ENCODE data around the gene MAP7D1. TPM values are rescaled to one million over a fixed set of nuclear protein-coding genes. Genes with fewer than 3 reads are reported as not detected.

MAP7D1 gene
- total and polyA plus RNA-seq, 2 donors (not counting 3 experiments of a cell fraction or from before 2014, with no cell fraction given) = 69.7 to 193 TPM

DNA sequence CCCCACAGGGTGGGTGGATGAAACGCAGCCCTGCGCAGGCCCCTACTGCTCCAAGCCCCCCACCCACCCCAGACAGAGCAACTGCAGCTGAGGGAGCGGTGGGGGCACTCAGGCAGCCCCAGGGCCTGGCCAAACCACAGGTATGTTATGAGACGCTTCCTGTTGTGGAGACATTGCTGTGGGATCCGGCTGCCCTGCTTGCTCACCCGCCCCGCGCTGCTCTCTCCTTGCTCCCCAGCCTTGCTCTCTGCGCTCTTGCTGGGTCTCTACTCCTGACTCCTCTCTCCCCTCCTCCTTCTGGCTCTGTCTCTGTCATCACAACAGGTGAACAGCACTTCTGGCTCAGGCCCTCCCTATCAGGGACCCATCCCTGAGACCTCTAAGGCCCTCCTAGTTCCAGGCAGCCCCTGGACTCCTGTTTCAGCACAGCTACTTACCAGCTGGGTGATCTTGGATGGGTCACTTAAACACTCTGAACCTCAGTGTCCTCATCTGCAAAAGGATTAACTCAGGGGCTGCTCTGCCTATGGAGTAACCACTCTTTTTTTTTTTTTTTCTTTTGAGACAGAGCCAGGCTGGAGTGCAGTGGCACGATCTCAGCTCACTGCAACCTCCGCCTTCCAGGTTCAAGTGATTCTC lies 46.8 kb upstream of the MAP7D1 start:
- ChIA-PET POLR2A (interaction anchor here (1.4 kb wide), 1 partner anchor 79 kb away, joined by 4 read pairs; no protein-coding TSS in a partner anchor), CTCF (interaction anchor here (1.3 to 2.9 kb wide), 3 partner anchors 8 to 40 kb away, joined by 5 to 9 read pairs (median 9); partner anchors contain the start of gene TRAPPC3)
- no peak overlapping the region for H3K4me2 ChIP-seq (ENCODE audit: insufficient read depth, low read length)
- no peak for FAIRE-seq
- no peaks in the 10 kb centered on the region for H3K27me3 ChIP-seq (ENCODE audit: control insufficient read depth in 2 of 2, insufficient read depth in 2 of 2, low read length in 2 of 2)
- no peak overlapping the region for H2AFZ ChIP-seq (ENCODE audit: low read depth, low read length)
- no peak for TF ChIP-seq POLR2A (IDR thresholded peaks at IDR 0.05; ENCODE audit: low read depth, low read length)
- TF ChIP-seq POLR2AphosphoS5 (IDR thresholded peaks at IDR 0.05; ENCODE audit: insufficient read depth, low read depth, low read length) = no peak
- no peak for TF ChIP-seq MYC (IDR thresholded peaks at IDR 0.05; ENCODE audit: low read depth, low read length)
- no peak for TF ChIP-seq MAX (IDR thresholded peaks at IDR 0.05; ENCODE audit: insufficient read depth, insufficient read length)
- TF ChIP-seq FOS (IDR thresholded peaks at IDR 0.05; ENCODE audit: borderline replicate concordance, insufficient read depth, low read length) = no peak
- TF ChIP-seq GATA2 (IDR thresholded peaks at IDR 0.05; ENCODE audit: insufficient read depth, insufficient read length, low read depth, low read length) = no peak
- TF ChIP-seq, protein P1, sequence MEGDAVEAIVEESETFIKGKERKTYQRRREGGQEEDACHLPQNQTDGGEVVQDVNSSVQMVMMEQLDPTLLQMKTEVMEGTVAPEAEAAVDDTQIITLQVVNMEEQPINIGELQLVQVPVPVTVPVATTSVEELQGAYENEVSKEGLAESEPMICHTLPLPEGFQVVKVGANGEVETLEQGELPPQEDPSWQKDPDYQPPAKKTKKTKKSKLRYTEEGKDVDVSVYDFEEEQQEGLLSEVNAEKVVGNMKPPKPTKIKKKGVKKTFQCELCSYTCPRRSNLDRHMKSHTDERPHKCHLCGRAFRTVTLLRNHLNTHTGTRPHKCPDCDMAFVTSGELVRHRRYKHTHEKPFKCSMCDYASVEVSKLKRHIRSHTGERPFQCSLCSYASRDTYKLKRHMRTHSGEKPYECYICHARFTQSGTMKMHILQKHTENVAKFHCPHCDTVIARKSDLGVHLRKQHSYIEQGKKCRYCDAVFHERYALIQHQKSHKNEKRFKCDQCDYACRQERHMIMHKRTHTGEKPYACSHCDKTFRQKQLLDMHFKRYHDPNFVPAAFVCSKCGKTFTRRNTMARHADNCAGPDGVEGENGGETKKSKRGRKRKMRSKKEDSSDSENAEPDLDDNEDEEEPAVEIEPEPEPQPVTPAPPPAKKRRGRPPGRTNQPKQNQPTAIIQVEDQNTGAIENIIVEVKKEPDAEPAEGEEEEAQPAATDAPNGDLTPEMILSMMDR (IDR thresholded peaks at IDR 0.05; ENCODE audit: extremely low read depth in 1 of 2, insufficient read depth in 1 of 2, low read depth in 1 of 2, low read length in 2 of 2) = no peak
- TF ChIP-seq EZH2 (IDR thresholded peaks at IDR 0.05; ENCODE audit: borderline replicate concordance, low read depth, low read length, severe bottlenecking) = no peak
- no peak for TF ChIP-seq JUN (IDR thresholded peaks at IDR 0.05; ENCODE audit: borderline replicate concordance, insufficient read depth, insufficient read length, low read depth)
- no peak overlapping the region for H3K27ac ChIP-seq (ENCODE audit: insufficient read depth, low read depth, low read length)
- no peaks in the 10 kb centered on the region for H3K79me2 ChIP-seq (ENCODE audit: control insufficient read depth, insufficient read depth, low read length)
- no peaks in the 10 kb centered on the region for H3K36me3 ChIP-seq (ENCODE audit: control insufficient read depth in 2 of 2, extremely low read depth in 1 of 2, insufficient read depth in 2 of 2, low read length in 2 of 2)
- no peak overlapping the region for H3K9ac ChIP-seq (replicated peaks; ENCODE audit: extremely low read depth, insufficient read depth, low read length)
- DNase-seq (ENCODE audit: low read depth, low spot score) = no peak
- no TSS peak for BruUV-seq (replicated peaks)
- H3K9me3 ChIP-seq (replicated peaks; ENCODE audit: control insufficient read depth, insufficient read depth, low read length) = no peaks in the 10 kb centered on the region
- H3K4me1 ChIP-seq (ENCODE audit: control insufficient read depth, extremely low read depth, insufficient read depth, low read length) = no peaks in the 10 kb centered on the region
- H3K4me3 ChIP-seq (replicated peaks in 1 of 3; ENCODE audit: insufficient read depth in 1 of 3, low read depth in 1 of 3, low read length in 3 of 3) = no peak overlapping the region
- H3K9me1 ChIP-seq (replicated peaks; ENCODE audit: control insufficient read depth, extremely low read depth, insufficient read depth, low read length) = no peaks in the 10 kb centered on the region
- H4K20me1 ChIP-seq (replicated peaks; ENCODE audit: control insufficient read depth, extremely low read depth, insufficient read depth, low read length) = no peaks in the 10 kb centered on the region
- intact Hi-C loops (cut with micrococcal nuclease) (no loop called here), dilution Hi-C loops (cut with MboI; ENCODE audit: extremely low pct_ligation_motif_present, low sequenced_read_pairs) (no loop called here)
